ENCODE results near the gene JOSD1.

The JOSD1 gene

GRCh38 chr22:38712486-38713207 is 11.9 kb upstream of the JOSD1 start:
- no peak for DNase-seq (ENCODE audit: low read depth)

DNA sequence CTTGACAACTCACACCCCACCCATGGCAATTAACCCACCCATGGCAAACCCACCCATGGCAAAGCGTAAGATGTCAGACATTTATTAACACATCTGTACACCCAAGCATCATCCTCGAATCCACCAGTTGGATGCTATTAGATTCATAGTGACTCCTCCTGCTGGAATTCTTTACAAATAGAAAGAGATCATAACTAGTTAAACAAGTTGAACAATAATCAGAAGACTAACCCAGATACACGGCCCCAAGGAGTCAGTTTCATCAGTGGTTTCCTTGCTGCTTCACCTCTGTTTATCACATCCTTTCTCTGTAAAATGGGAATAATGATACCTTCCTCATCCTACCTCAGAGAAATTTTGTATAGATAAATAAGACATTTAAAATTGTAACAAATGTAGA is 10.1 kb upstream of the JOSD1 start:
- no peak for DNase-seq (ENCODE audit: low read depth)

- DNase-seq (ENCODE audit: low read depth), result no peak
These were observed 9.6 kb upstream of the JOSD1 start for GRCh38 chr22:38710351-38710750.

DNA sequence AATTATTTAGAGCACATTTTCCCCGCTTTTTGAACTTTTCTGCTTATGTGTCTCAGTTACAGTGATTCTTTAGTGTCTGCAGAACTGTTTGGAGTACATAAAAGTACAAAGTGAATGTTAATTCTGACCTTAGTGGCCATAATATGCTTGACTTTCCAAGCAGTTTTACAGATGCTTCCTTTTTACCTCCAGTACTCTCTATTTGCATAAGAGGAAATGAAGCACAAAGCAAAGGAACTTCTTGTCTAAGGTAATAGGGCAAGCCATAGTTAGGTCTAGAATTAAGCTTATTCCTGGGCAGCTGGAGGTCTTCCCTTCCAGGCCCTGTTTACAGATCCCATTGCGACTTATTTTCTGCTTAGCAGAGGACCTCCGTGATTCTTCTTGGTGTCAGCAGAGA is 8.6 kb upstream of the JOSD1 start:
- DNase-seq (ENCODE audit: low read depth), result no peak

GRCh38 chr22:38707984-38708383 is 7.2 kb upstream of the JOSD1 start:
- DNase-seq (ENCODE audit: low read depth), result no peak

DNA sequence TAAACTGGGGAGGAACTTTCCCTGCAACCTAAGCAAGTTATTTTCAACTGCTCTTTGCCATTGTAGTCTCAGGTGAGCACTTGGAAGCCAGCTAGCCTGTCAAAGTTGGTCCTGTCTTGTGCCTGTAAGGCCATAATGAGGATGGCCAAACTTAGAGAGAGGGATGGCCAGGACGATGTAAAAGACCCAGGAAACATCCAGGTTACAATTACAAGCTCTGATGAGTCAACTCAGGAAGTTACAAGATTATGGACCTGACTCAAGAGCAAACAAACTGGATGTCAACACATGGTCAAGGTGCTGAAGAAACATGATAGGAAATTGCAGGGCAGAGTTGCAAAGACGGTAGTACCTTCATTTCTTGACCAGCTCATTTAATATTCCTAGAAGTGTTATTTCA is 6.6 kb upstream of the JOSD1 start:
- DNase-seq (ENCODE audit: low read depth), result no peak

- no peak for DNase-seq (ENCODE audit: low read depth)
These were observed 6.1 kb upstream of the JOSD1 start for GRCh38 chr22:38706901-38707195.

- no peak for DNase-seq (ENCODE audit: low read depth)
These were observed 5.6 kb upstream of the JOSD1 start for GRCh38 chr22:38706101-38706900.

- DNase-seq (ENCODE audit: low read depth), result peak; percentile 73
These were observed 4.7 kb upstream of the JOSD1 start, which contains the start of gene GTPBP1 for GRCh38 chr22:38705235-38706100. Gene GTPBP1 (plus strand): TSS chr22:38705944. CDS start chr22:38705956, 12 bp downstream.

GRCh38 chr22:38704654-38705234 is 4.0 kb upstream of the JOSD1 start:
- DNase-seq (ENCODE audit: low read depth), result no peak

- no peak for DNase-seq (ENCODE audit: low read depth)
These were observed 414 bp downstream of the JOSD1 start for GRCh38 chr22:38700270-38700788.

- no peak for DNase-seq (ENCODE audit: low read depth)
These were observed 959 bp downstream of the JOSD1 start for GRCh38 chr22:38699784-38700183.

DNA sequence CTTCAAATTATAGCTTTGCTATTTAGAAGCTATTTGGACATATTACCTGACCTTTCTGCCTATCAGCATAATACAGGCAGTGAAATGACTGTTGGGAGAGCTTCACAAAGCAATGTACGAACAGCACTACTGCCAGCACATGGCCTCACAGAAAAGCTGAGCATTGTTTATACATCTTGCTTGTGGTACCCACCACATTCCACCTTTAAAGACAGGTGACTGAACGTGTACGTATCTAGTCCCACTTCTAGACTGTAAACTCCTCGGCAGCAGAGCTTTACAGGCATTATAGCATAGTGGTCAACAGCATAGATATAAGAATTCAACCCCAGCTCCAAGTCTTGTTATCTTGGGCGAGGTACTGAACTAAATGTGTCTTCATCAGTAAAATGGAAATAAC is 1.6 kb downstream of the JOSD1 start:
- no peak for DNase-seq (ENCODE audit: low read depth)

DNA sequence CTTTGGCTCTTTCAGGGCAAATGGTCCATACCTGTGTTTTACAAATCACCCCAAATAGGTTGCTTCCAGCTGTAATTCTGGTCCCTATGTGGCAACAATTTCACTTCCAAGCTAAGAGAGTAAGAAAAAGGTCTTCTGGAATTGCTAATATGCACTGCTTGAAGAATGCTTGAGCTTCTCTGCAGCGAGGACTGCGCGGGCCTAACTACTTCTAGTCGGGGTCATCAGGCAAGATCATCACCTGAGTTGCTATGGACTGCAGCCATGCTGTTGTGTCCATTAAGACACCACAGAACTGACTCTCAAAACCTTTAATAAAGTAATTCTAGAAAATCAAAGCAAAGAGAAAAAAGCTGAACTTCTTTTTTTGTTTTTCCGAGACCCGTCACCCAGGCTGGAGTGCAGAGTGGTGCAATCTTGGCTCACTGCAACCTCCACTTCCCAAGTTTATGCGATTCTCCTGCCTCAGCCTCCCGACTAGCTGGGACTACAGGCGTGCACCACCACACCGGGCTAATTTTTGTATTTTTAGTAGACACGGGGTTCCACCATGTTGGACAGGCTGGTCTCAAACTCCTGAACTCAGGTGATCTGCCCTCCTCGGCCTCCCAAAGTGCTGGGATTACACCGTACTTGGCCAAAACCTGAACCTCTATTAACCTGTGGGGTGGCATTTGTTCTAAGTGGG is 2.2 kb downstream of the JOSD1 start:
- DNase-seq (ENCODE audit: low read depth), result no peak

GRCh38 chr22:38697425-38698089 is 3.2 kb downstream of the JOSD1 start:
- no peak for DNase-seq (ENCODE audit: low read depth)

DNA sequence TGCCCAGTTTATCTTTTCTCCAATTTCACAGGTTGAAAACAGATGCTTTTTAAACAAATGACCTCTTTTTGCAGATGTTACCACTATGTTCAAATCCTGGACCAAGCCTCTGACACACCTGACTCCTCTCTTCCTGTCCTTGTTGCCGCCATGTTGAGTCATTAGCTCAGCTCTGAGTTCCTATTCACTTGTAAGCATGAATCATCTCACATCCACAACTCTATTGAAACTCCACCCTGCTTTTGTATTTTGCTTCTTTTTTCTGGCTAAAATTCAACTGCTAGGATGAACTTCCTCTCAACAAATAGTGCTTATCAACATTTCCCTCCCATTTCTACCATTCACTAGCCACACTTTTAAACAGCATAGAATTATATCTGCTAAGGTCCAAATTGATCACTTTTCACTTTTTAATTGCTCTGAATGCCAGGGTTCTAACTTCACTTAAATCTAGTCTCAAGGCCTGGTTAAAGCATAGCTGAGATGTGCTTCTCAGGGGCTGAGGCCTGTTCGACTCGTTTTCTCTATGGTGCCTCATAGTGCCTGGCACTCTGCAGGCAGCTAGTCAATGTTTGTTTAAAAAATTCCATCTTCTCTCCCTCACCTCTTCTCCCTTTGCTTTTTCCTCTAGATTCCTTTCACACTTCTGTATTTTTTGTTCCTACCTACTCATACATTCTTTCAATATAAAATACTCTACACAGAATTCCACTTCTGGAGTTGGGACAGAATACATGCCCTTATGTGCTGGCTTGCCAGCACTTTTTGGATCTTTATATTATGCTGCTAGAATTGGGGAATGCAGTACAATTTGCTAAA is 3.9 kb downstream of the JOSD1 start:
- DNase-seq (ENCODE audit: low read depth), result no peak

DNA sequence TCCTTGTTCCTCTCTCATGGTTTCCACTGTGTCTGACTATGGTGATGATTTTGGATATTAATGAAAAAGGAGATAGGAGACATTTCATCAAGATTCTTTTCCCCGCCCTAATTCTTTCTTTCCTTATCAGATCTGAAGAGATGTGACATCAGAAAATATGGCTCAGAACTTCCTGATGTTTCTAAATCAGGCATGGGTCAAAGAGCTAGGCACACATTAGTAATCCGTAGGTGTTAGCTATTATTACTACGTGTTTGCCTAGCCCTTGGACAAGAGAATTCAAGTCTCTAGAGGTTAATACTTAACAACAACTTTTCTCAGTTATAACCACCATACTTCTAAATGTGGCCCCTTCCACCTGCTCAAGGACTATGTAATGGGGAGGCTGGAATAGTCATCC is 5.8 kb downstream of the JOSD1 start:
- DNase-seq (ENCODE audit: low read depth), result no peak

GRCh38 chr22:38694049-38694448 is 6.7 kb downstream of the JOSD1 start:
- no peak for DNase-seq (ENCODE audit: low read depth)

DNA sequence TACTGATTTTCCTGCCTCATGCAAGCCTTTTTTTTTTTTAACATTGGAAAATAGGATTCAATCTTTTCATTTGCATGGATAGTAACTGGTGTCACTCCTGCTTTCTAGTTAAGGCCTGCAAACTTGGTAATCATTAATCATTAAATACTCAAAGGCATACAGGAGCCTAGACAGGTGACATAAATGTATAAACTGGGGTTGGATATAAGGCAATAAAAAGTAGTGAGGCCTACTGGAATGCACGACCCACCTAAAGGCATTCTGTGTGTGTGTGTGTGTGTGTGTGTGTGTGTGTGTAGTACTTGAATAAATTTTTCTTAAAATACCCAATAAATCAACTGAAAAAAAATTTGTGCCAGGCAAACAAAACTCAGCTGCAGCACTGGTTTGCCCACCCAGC is 11.1 kb downstream of the JOSD1 start:
- no peak for DNase-seq (ENCODE audit: low read depth)

- no peak for DNase-seq (ENCODE audit: low read depth)
These were observed 15.0 kb downstream of the JOSD1 start for GRCh38 chr22:38685761-38686160.

All from stimulated activated CD8-positive, alpha-beta memory T cell treated with anti-CD3 and anti-CD28 coated beads, Interleukin-15, amount 100 ng/mL, for 24 hours (primary cell).